B cell (primary cell): ENCODE data around the gene CST9.

ENCODE experiments used
- EZH2 ChIP-seq: IDR thresholded peaks from 2 replicates; pipeline ENCODE4 v1.6.1; 2012; ENCODE audit warnings: borderline replicate concordance, low read depth, mild to moderate bottlenecking, moderate library complexity, low read length; ENCODE audit not compliant: insufficient read depth, poor library complexity, severe bottlenecking
- TF ChIP-seq, protein P1 (sequence below): fragments of 200-600 bp; IDR thresholded peaks from one replicate; pipeline ENCODE4 v1.8.0; 2022; ENCODE audit warnings: antibody characterized with exemption, mild to moderate bottlenecking

DNA sequence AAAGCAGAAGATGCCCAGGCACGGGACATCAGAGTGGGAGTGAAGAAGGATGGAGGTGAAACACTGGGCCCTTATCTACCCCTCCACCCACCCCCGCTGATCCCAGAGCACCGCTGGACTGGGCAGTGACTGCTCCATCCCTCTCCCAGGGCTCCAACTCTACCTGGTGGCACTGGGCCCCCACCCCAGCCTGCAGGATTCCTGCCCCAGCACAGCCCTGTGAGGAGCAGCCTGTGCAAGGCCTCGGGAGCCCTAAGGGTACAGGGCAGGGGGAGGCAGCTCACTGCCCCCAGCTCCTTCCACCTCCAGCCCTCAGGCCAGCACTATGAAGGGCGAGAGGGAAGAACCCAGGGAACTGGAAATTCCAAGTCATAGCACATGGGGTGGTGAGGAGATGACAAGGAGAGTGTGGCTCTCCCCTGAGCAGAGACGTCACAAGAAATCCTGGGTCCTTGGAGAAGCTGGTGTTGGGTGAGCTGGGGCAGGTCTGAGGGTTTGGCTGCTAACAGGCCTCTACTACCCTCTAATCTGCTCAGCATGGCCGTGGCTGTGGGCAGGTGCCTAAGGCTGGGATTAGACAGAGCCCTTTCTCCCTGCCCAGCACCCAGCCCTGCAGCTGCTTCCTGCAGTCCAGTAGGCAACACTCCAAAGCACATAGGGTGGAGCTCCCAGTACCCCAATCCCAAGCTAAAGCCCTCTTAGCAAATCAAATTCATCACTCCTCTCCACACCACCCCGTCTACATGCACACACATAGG, 28.5 kb upstream of the CST9 start:
- TF ChIP-seq, protein P1, sequence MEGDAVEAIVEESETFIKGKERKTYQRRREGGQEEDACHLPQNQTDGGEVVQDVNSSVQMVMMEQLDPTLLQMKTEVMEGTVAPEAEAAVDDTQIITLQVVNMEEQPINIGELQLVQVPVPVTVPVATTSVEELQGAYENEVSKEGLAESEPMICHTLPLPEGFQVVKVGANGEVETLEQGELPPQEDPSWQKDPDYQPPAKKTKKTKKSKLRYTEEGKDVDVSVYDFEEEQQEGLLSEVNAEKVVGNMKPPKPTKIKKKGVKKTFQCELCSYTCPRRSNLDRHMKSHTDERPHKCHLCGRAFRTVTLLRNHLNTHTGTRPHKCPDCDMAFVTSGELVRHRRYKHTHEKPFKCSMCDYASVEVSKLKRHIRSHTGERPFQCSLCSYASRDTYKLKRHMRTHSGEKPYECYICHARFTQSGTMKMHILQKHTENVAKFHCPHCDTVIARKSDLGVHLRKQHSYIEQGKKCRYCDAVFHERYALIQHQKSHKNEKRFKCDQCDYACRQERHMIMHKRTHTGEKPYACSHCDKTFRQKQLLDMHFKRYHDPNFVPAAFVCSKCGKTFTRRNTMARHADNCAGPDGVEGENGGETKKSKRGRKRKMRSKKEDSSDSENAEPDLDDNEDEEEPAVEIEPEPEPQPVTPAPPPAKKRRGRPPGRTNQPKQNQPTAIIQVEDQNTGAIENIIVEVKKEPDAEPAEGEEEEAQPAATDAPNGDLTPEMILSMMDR = no peak
- TF ChIP-seq EZH2 = no peak
